KG1 (cell line): Measurements from ENCODE around the gene RIPOR3.
A peak's percentile ranks its signal among the peaks of the same experiment; 100 is the strongest.
"Not testable (repeated sequence)": the region's sequence is repeated elsewhere in the genome, so short reads cannot be mapped to it uniquely, and the experiment has no call there.

Source experiments
- DNase-seq: peaks from one replicate; lab custom pipeline; 2025; lab: John Stamatoyannopoulos, UW

The RIPOR3 gene

GRCh38 chr20:50658804-50659380 is 32.5 kb downstream of the RIPOR3 start:
- no peak for DNase-seq

DNA sequence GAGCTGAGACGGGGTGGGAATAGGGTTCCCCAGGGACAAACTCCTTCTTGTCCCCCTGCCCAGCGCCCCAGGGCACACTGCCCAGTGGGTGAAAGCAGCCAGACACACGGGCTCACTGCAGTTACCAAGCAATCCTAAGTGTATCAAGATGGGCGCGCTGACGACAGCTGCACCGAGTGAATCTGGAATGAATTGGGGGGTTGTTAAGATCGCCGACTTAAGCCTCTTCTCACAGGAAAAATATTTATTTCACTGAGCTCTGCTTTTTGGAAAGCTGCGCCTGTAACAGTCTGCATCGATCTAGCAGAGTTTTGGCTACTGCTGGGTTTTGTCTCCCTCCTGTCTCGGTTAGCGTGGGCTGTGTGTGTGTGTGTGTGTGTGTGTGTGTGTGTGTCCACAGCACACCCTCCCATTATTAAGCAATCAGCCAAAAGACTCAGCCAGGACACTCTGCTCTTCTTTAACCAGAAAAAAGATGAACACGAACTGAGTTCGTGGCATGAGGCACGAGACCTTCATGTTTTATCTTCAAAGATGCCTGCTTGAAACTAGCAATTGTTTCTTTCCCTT is 35.9 kb downstream of the RIPOR3 start:
- no peak for DNase-seq

GRCh38 chr20:50654904-50655303 is 36.4 kb downstream of the RIPOR3 start:
- no peak for DNase-seq

GRCh38 chr20:50652702-50653294 is 38.5 kb downstream of the RIPOR3 start:
- DNase-seq = no peak

- DNase-seq = no peak
Measured at GRCh38 chr20:50651676-50652075, 39.7 kb downstream of the RIPOR3 start.

DNA sequence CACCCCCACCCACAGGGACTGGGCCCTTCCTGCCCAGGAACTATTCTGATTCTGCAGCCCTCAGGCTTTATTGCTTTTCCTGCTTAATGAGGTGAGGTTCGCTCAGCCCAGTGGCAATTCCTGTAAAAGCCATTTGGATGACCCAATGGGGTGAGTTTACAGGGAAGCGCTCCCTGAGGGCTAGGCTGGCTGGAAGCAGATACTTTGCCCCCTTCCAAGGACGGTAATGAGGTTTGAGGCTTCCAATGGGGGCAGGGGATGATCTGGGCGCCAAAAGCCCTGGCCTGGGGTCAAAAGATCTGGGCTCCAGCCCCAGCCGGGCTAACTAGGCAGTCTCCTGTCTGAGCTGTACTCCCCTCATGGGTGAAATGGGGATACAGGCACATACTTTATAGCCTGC is 41.8 kb downstream of the RIPOR3 start:
- no peak for DNase-seq

GRCh38 chr20:50648651-50649050 is 42.7 kb downstream of the RIPOR3 start:
- no peak for DNase-seq

DNA sequence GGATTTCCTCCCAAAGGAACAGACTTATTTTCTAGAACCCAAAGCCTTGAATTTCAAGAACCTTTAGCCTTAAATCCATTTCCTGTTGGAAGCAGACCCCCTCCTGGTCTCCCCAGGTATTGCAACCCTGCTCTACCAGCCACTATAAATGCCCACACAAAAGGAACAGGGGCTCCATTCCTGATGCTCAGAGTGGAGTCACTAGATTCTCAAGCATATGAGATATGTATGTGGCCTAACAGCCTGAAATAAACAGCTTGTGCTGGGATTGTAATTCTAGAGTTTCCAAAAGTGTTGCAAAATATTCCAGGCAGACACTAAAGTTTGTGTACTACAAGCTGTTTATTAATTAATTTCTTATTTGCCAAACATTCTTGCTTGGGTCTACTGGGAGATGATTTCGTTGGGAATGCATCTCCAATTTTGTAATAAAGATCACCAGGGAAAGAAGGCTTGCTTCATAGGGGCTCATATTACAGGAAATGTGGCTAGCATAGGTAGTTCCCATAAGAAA is 44.8 kb downstream of the RIPOR3 start:
- no peak for DNase-seq

DNA sequence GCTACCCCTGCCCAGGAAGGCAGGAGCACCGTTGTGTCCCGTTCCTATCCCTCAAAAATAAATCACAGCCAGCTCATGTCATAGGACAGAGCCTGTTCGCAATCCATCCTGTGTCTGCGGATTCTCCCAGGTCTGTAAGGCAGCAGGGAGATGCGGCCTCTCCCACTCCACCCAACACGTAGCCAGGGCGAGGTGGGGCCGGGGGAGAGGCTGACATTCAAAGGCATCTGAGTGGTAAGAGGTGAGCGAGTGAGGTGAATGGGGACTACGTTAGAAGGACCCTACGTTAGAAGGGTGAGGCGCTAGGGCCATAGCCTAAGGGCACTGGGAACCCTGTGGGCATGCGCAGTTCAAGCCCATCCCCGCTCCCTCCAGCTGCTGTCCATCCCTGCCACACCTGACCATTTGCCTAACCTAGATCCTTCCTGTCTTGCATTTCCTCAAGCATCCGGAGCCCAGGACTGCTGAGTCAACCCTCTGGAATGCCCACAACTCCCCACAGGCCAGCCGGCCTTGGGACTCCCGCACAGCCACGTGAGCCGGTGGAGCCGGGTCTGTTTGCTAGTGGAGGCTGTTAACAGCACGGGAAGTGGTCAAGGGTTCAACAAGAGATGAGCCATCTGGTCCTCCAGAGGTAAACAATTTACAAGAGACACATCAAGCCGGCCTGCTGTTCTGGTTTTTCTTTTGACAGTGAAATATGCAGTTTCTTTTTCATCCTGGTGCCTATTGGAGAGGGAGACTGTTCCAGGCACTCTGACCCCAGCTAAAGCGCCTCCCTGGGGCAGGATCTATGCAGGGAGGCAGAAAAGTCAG is 45.9 kb downstream of the RIPOR3 start:
- no peak for DNase-seq

DNA sequence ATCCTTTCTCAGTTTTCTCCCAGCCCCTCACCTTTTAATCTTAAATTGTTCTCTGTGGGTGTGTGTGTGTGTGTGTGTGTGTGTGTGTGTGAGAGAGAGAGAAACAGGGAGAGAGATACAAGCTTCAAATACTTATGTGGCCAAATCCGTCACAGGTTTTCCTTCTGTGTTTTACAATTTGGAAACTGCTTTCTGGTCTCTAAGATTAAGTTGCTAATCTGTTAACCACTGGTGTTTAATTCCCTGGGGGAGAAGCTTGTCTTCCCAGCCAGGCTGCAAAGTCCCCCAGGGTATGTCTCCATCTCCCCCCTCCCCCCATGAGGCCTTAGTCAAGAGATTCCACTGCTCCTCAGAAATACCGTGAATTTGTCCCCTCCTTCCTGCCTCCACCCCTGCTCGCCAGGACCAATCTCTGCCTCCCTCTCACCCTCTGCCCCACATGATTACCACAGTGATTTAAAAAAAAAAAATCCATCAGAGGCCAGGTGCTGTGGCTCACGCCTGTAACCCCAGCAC is 49.0 kb downstream of the RIPOR3 start:
- DNase-seq = no peak

GRCh38 chr20:50641625-50642287 is 49.6 kb downstream of the RIPOR3 start:
- not testable (repeated sequence) for DNase-seq

DNA sequence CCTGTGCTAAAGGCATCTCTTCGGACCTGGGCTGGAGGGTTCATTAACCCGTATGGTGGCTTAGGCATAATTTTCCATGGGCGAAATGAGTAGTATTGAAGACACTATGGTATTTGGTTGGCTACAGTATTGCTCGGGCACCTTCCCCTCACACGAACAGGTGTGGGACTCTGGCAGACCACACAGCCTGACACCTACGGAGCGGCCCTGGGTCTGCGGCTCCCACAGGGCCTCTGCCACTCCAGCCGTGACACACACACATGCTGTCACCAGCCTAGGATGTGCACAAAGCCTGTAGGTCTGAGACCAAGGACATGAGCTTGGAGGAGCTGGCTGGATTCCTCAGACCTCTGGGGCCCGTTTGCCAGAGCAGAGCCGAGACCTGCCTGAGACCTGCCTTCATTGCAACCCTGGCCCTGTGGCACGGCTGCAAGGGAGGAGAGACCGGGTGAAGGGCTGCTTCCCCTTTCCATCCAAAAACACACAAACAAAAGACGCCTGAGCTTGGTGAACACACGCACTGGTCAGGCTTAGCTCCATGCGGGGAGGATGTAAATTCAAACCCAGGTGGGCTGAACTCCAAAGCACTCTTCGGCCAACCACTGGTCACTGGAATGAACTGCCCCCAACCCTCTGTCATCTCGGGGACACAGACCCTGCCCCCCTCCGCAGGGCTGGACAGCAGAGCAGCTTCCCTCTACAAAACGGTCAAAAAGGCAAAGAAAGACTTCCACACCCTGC is 51.2 kb downstream of the RIPOR3 start:
- not testable (repeated sequence) for DNase-seq

DNA sequence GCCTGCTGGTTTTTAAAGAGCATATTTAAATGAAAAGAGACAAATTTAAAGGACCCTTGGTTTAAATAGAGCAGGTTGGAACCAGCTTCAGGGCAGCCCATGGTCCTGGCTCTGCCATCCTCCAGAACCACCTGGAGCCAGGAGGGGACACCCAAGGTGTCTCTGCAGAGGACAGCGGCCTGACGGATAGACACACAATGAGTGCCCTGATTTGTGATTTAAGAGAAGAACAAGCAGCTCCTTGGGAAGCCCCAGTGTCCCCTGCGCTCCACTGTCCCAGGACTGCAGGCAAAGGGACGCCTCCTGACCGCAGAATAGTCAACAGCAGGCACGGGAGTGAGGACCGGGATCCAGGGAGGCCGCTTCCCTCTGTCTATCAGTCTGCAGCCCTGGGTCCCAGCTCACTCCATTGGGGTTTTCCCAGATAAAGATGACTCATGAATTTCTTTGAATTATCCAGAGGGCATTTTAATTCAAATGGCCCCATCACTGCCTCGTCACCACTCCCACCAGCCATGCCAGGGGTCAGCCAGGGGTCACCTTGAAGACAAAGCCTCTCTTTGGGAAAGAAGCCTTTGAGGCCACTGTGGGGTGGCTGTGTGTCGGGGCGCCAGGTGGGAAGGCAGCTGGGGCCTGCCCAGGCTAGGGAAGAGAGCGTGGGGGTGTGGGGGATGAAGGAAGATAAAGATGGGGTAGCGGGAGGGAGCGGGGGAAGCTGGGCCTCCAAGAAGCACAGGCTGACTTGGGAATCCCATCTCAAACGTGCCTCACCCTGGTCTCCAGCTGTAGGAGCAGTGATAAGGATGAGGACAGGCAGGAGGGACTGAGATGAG is 53.1 kb downstream of the RIPOR3 start:
- DNase-seq = not testable (repeated sequence)

GRCh38 chr20:50636601-50637540 is 54.5 kb downstream of the RIPOR3 start:
- no peak for DNase-seq

DNA sequence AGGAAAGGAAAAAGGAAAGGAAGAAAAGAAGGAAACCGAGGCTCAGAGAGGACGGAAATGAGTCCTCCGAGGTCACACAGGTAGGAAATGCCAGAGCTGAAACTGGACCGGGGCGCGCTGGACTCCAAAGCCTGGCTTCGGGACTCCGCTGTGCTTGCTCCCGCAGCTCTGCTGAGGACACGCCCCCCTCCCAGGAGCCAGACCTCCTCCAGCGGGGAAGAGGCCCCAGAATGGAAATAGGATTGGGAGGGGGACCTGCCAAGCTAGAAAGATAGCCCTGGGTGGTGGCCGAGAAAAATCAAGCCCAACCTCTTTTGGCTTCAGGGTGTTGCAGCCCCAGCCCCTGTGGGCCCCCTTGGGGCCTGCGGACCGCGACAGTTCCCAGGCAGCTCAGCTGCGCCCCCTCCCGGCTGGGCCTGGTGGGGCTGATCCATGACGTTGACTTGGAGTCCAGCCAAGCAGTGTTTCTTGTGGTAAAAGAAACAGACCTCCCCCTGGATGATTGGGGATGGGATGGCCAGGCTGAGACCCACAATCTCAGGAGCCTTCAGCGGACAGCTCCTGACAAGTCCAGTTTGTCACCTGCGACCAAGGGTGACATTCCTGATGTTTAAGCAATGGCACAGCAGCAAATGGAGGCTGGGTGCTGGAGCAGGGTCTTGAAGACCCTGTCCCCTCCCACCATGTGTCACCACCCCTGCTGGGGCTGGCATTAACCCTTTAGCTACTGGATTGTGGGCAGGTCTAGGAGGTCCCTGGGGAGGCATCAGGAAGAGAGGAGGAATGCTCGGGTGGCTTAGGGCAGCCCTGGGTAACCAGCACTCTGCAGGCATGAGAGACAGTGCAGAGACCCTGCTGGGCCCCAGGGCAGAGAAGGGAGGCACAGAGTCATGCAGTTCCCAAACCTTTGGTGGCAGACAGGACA is 55.4 kb downstream of the RIPOR3 start:
- peak; percentile 15 for DNase-seq

DNA sequence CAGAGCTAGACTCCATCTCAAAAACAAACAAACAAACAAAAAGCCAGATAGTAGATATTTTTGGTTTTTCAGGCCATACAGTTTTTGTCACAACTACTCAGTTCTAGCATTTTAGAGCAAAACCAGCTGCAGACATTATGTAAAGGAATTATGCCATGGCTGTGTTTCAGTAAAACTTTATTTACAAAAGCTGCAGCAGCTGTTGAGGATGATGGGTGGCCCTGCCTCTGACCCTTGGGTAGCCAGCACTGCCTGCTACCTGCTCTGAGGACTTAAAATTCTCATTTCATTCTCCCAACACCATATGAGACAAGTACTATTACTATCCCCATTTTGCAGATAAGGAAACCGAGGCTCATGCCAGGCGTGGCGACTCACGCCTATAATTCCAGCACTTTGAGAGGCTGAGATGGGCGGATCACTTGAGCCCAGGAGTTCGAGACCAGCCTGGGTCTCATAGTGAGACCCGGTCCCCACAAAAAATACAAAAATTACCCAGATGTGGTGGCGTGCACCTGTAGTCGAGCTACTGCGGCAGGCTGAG is 56.3 kb downstream of the RIPOR3 start:
- no peak for DNase-seq

GRCh38 chr20:50634191-50634590 is 57.2 kb downstream of the RIPOR3 start:
- no peak for DNase-seq

DNA sequence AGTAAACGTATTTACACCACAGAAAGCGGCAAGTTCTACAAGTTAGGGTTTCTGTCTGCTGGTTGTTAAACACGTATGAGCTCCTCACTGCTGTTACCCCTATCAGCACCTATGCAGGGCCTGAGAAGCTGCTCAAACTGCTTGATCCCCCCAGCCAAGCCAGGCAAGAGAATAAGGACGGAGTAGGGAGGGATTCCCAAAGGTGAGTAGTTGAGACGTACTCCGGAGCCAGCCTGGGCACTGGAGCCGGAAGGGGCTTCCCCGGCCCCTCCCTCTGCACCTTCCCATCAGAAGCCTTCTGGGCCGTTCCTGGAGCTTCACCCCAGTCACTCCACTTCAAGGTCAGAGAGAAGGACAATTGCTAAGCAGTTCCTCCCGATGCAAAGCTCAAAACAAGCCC is 58.0 kb downstream of the RIPOR3 start:
- DNase-seq = no peak
